HG03064 (cell line): ENCODE measurements around the gene USP17L24.
"Not testable (repeated sequence)": the region's sequence is repeated elsewhere in the genome, so short reads cannot be mapped to it uniquely, and the experiment has no call there.

Source experiments
- ATAC-seq: cut with Tn5 transposase; IDR thresholded peaks from one replicate; pipeline ENCODE4 v1.9.1; 2021; ENCODE audit warnings: low read depth; ENCODE audit not compliant: unreplicated experiment

Gene USP17L24

GRCh38 chr4:9324865-9325264 is at the start of gene USP17L24:
Gene USP17L24, plus strand, starts transcription at chr4:9325165. Its CDS starts 0 bp downstream, at chr4:9325165.
- not testable (repeated sequence) for ATAC-seq

DNA sequence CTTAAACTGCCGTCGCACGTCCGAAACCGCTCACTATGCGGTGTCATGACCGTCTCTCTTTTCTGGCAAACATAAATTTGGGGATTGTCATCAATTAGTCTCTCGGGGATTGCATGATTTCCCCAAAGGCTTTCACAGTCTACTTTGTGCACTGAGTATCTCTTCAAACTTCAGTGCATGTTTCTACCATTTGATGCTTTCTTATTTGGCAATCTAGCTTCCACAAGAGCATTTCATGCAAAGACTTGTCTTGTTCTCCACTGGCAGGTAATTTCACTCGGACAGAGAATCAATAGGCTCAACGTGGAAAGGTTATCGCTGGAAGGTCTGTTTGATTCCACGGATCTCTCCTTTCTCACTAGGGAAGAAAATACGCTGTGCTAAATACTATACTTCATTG is 774 bp upstream of the USP17L24 start:
- ATAC-seq: not testable (repeated sequence)

GRCh38 chr4:9329611-9330010 is 4.6 kb downstream of the USP17L24 start, which contains the start of gene USP17L25:
Gene USP17L25, plus strand, starts transcription at chr4:9329911. Its CDS starts 0 bp downstream, at chr4:9329911.
- ATAC-seq: not testable (repeated sequence)

DNA sequence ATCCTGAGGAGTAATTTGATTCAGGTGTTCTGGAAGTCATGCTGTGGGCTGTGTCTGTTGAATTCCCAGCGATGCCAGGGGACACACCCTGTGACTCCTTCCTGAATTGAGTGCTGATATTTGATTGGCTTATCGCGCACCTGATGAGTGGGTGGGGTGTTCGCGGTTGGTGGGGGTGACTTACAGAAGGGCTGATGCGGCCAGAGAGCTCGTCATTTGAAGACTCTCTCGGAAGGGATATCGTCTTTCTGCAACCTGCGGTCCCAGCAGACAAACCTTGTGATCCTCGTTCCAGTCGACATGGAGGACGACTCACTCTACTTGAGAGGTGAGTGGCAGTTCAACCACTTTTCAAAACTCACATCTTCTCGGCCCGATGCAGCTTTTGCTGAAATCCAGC is 9.4 kb downstream of the USP17L24 start, which contains the start of gene USP17L26:
Gene USP17L26 (plus strand): TSS at position 301 of the 400 bp plus-strand sequence. CDS start 0 bp downstream, at position 301.
- ATAC-seq: not testable (repeated sequence)

DNA sequence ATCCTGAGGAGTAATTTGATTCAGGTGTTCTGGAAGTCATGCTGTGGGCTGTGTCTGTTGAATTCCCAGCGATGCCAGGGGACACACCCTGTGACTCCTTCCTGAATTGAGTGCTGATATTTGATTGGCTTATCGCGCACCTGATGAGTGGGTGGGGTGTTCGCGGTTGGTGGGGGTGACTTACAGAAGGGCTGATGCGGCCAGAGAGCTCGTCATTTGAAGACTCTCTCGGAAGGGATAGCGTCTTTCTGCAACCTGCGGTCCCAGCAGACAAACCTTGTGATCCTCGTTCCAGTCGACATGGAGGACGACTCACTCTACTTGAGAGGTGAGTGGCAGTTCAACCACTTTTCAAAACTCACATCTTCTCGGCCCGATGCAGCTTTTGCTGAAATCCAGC is 14.1 kb downstream of the USP17L24 start, which contains the start of gene USP17L5:
Gene USP17L5 (plus strand): TSS at position 301 of the 400 bp plus-strand sequence. CDS start 0 bp downstream, at position 301.
- not testable (repeated sequence) for ATAC-seq

- not testable (repeated sequence) for ATAC-seq
These were observed 18.9 kb downstream of the USP17L24 start, which contains the start of gene USP17L27 for GRCh38 chr4:9343848-9344247. Gene USP17L27, plus strand, starts transcription at chr4:9344148. Its CDS starts 0 bp downstream, at chr4:9344148.

DNA sequence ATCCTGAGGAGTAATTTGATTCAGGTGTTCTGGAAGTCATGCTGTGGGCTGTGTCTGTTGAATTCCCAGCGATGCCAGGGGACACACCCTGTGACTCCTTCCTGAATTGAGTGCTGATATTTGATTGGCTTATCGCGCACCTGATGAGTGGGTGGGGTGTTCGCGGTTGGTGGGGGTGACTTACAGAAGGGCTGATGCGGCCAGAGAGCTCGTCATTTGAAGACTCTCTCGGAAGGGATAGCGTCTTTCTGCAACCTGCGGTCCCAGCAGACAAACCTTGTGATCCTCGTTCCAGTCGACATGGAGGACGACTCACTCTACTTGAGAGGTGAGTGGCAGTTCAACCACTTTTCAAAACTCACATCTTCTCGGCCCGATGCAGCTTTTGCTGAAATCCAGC is 23.6 kb downstream of the USP17L24 start, which contains the start of gene USP17L28:
Gene USP17L28 (plus strand): TSS at position 301 of the 400 bp plus-strand sequence. CDS start 0 bp downstream, at position 301.
- ATAC-seq: not testable (repeated sequence)

GRCh38 chr4:9350866-9351265 is 25.9 kb downstream of the USP17L24 start:
- ATAC-seq: not testable (repeated sequence)

DNA sequence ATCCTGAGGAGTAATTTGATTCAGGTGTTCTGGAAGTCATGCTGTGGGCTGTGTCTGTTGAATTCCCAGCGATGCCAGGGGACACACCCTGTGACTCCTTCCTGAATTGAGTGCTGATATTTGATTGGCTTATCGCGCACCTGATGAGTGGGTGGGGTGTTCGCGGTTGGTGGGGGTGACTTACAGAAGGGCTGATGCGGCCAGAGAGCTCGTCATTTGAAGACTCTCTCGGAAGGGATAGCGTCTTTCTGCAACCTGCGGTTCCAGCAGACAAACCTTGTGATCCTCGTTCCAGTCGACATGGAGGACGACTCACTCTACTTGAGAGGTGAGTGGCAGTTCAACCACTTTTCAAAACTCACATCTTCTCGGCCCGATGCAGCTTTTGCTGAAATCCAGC is 28.4 kb downstream of the USP17L24 start, which contains the start of gene USP17L29:
Gene USP17L29 (plus strand): TSS at position 301 of the 400 bp plus-strand sequence. CDS start 0 bp downstream, at position 301.
- not testable (repeated sequence) for ATAC-seq

DNA sequence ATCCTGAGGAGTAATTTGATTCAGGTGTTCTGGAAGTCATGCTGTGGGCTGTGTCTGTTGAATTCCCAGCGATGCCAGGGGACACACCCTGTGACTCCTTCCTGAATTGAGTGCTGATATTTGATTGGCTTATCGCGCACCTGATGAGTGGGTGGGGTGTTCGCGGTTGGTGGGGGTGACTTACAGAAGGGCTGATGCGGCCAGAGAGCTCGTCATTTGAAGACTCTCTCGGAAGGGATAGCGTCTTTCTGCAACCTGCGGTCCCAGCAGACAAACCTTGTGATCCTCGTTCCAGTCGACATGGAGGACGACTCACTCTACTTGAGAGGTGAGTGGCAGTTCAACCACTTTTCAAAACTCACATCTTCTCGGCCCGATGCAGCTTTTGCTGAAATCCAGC is 37.9 kb downstream of the USP17L24 start, which contains the start of gene USP17L30:
Gene USP17L30 (plus strand): TSS at position 301 of the 400 bp plus-strand sequence. CDS start 0 bp downstream, at position 301.
- not testable (repeated sequence) for ATAC-seq
